ENCODE data around the gene ALDH3B1. TPM values are rescaled to one million over a fixed set of nuclear protein-coding genes. Genes with fewer than 3 reads are reported as not detected.

Gene ALDH3B1
- total RNA-seq, 2 experiments from 2014 or later: not detected

- Mint-ChIP-seq H3K27me3 (no peaks in the 10 kb centered on the region), H3K9me3 (ENCODE audit: low read depth) (no peaks in the 10 kb centered on the region), H3K36me3 (ENCODE audit: low read depth) (peaks cover 7% of the 10 kb centered on the region), H3K4me1 (peaks cover 28% of the 10 kb centered on the region), H3K4me3 (no peak overlapping the region), H3K27ac (no peak overlapping the region)
- DNase-seq (no peak), ATAC-seq (no peak)
- ChIA-PET POLR2A (no interaction called here), CTCF (no interaction called here)
- intact Hi-C loops (cut with DNase I, micrococcal nuclease): loop anchor here (5.0 to 10.0 kb wide), 3 partner anchors 38 to 757 kb away; partner anchors contain the start of gene TCIRG1 (in 1 of the 2)
These were observed 10.4 kb upstream of the ALDH3B1 start for GRCh38 chr11:67999704-68000103.

GRCh38 chr11:68002575-68002937 is 7.6 kb upstream of the ALDH3B1 start:
- ChIA-PET CTCF (interaction anchor here (0.8 to 0.9 kb wide), 2 partner anchors 8 to 47 kb away, joined by 3 to 4 read pairs; no protein-coding TSS in a partner anchor), POLR2A (no interaction called here)
- H3K4me1 Mint-ChIP-seq: peaks cover 22% of the 10 kb centered on the region
- no peaks in the 10 kb centered on the region for H3K36me3 Mint-ChIP-seq (ENCODE audit: low read depth)
- H3K27me3 Mint-ChIP-seq: no peaks in the 10 kb centered on the region
- ATAC-seq (no peak), DNase-seq (no peak)
- H3K9me3 Mint-ChIP-seq (ENCODE audit: low read depth): no peaks in the 10 kb centered on the region
- intact Hi-C loops (cut with DNase I, micrococcal nuclease): loop anchor here (2.0 to 10.0 kb wide), 4 partner anchors 35 to 760 kb away; partner anchors contain the start of genes KMT5B (in 1 of the 2) and TCIRG1 (in 1 of the 2)
- peak overlapping the region; percentile 68 for H3K4me3 Mint-ChIP-seq
- H3K27ac Mint-ChIP-seq: peak overlapping the region; percentile 51

DNA sequence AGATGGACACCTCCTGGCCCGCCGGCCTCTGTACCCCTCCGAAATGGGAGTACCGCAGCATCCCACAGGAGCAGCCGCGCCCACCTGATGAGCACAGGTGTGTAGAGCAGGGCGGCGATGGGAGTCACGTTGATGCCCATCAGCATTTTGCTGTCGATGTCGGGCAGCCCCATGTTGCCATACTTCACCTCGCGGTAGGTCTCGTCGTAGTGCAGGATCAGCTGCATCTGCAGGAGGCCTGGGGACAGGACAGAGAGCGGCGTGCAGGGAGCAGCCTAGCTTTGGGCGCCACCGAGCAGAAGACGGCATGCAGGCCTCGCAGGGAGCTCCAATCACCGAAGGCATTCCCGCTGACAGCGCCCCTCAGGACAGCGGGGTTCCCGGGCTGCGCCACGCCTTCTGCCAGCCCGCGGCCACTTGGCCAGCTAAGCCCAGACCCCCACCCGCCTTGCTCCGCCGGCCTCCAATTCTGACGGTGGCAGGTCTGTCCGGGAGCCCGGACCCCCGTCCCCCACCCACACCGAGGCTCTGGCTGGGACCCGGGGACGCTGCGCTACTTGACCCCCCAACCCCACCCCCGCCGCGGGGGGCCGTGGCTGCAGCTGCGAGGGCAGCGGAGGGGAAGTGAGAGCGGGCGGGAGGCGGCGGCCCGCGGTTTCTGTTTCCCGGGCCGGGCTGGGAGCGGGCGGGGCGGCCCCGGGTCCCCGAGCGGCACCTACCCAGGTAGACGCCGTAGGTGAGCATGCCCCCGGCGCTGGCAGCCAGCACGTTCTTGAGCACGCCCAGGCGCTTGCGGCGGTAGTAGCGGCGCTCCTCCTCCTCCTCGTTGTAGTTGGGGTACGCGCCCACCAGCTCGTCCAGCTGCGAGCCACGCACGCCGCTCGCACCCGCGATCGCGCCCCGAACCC is 6.9 kb upstream of the ALDH3B1 start:
- intact Hi-C loops (cut with DNase I, micrococcal nuclease): loop anchor here (2.0 to 10.0 kb wide), 4 partner anchors 34 to 761 kb away; partner anchors contain the start of genes KMT5B (in 1 of the 2) and TCIRG1 (in 1 of the 2)
- POLR2A ChIA-PET: no interaction called here
- peak overlapping the region; percentile 51 for H3K27ac Mint-ChIP-seq

GRCh38 chr11:68003846-68004550 is 6.1 kb upstream of the ALDH3B1 start, which contains the start of gene UNC93B1:
UNC93B1 (minus strand) TSS chr11:68004097; CDS start chr11:68004043, 54 bp downstream.
- H3K27me3 Mint-ChIP-seq: no peaks in the 10 kb centered on the region
- intact Hi-C loops (cut with DNase I, micrococcal nuclease): loop anchor here (1.0 to 10.0 kb wide), 7 partner anchors 26 to 762 kb away; partner anchors contain the start of genes TCIRG1 (in 2 of the 2), KMT5B (in 1 of the 2) and NDUFS8 (in 1 of the 2)
- H3K27ac Mint-ChIP-seq: peak within 1 kb of the TSS; percentile 66
- POLR2A ChIA-PET: no interaction called here
- no peaks in the 10 kb centered on the region for H3K36me3 Mint-ChIP-seq (ENCODE audit: low read depth)
- peak; percentile 93 for ATAC-seq
- no peaks in the 10 kb centered on the region for H3K9me3 Mint-ChIP-seq (ENCODE audit: low read depth)
- H3K4me3 Mint-ChIP-seq: peak within 1 kb of the TSS; percentile 73
- CTCF ChIA-PET: interaction anchor here (0.8 kb wide), 1 partner anchor 10 kb away, joined by 4 read pairs; no protein-coding TSS in a partner anchor
- peak; percentile 93 for DNase-seq
- H3K4me1 Mint-ChIP-seq: peaks cover 15% of the 10 kb centered on the region

More for the DNA sequence above, 6.9 kb upstream of the ALDH3B1 start:
- CTCF ChIA-PET: interaction anchor here (0.7 to 0.8 kb wide), 2 partner anchors 9 to 490 kb away, joined by 3 to 4 read pairs; no protein-coding TSS in a partner anchor
- Mint-ChIP-seq H3K4me3 (peak overlapping the region; percentile 73), H3K36me3 (ENCODE audit: low read depth) (no peaks in the 10 kb centered on the region), H3K27me3 (no peaks in the 10 kb centered on the region), H3K4me1 (peaks cover 17% of the 10 kb centered on the region), H3K9me3 (ENCODE audit: low read depth) (no peaks in the 10 kb centered on the region)
- ATAC-seq: peak; percentile 69
- peak; percentile 68 for DNase-seq

DNA sequence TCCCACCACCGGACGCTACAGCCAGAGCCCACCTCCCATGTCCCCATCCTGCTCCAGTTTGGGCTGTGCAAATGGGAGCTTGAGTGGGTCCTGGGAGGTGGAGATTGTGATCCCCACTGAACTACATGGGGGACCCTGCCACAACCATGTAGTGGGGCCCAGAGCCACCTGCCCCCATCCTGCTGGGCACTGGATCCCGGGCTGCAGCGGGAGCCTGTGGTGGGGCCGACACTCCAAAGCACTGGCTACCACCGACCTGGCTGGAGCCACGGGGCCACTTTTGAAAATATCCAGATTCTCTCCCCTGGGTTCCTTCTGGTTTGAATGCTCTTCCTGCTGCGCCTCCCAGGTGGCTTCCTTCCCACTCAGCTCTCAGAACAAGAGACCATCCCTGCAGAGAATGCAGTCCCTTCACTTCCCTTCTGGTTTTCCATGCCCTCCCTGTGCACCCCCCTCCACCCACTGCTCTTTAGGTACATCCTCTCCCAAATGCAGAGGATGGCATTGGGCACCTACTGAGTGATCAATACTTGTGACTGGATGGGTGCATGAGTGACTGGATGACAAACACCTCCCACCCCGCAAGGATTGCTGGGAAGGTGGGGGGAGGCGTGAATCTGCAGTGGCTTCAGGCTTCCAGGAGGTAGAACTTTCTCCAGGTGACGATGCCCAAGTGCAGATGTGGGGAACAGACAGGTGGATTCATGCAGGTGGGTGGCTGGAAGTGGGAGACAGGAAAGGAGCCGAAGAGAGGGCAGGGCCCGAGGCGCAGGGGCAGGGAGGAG is 5.4 kb upstream of the ALDH3B1 start:
- peaks cover 18% of the 10 kb centered on the region for H3K4me1 Mint-ChIP-seq
- POLR2A ChIA-PET: no interaction called here
- H3K27ac Mint-ChIP-seq: peak overlapping the region; percentile 66
- DNase-seq: no peak
- intact Hi-C loops (cut with DNase I, micrococcal nuclease): loop anchor here (1.0 to 10.0 kb wide), 6 partner anchors 26 to 762 kb away; partner anchors contain the start of genes TCIRG1 (in 2 of the 2) and NDUFS8 (in 1 of the 2)
- no peaks in the 10 kb centered on the region for H3K9me3 Mint-ChIP-seq (ENCODE audit: low read depth)
- no peaks in the 10 kb centered on the region for H3K27me3 Mint-ChIP-seq
- ATAC-seq: no peak
- CTCF ChIA-PET: interaction anchor here (0.8 kb wide), 1 partner anchor 10 kb away, joined by 4 read pairs; no protein-coding TSS in a partner anchor
- H3K4me3 Mint-ChIP-seq: peak overlapping the region; percentile 73
- H3K36me3 Mint-ChIP-seq (ENCODE audit: low read depth): no peaks in the 10 kb centered on the region

DNA sequence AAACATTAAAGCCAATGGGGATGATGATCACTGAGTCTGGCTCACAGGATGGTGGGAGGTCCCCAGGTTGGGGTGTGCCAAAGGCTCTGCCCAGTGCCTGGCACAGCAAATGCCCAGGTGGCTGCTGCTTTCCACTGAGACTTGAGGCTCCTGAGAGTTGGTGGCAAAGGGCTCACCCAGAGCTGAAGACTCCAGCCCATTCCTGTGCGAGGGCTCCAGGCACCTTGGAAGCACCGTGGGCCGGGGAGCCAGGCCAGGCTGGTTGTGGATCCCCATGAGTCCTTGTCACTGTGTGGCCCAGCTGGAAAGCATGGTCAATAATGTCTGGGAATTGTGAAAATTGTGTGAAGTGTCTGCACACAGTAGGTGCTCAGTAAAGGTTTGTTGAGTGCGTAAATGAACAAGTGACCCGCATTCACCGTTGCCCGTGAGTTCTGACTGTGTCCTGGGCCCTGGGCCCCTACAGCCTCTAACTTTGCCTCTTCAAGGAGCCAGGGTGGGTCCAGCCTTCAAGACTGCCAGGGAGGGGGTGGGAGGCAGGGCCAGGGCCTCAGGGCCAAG is 3.4 kb upstream of the ALDH3B1 start:
- no peaks in the 10 kb centered on the region for H3K36me3 Mint-ChIP-seq (ENCODE audit: low read depth)
- no peaks in the 10 kb centered on the region for H3K9me3 Mint-ChIP-seq (ENCODE audit: low read depth)
- ChIA-PET CTCF (no interaction called here), POLR2A (no interaction called here)
- DNase-seq (no peak), ATAC-seq (no peak)
- no peaks in the 10 kb centered on the region for H3K27me3 Mint-ChIP-seq
- intact Hi-C loops (cut with DNase I, micrococcal nuclease): loop anchor here in 1 of 2 experiments (10.0 kb wide), 1 partner anchor 198 kb away; no protein-coding TSS in a partner anchor
- no peak overlapping the region for H3K4me3 Mint-ChIP-seq
- no peak overlapping the region for H3K27ac Mint-ChIP-seq
- H3K4me1 Mint-ChIP-seq: peaks cover 18% of the 10 kb centered on the region

DNA sequence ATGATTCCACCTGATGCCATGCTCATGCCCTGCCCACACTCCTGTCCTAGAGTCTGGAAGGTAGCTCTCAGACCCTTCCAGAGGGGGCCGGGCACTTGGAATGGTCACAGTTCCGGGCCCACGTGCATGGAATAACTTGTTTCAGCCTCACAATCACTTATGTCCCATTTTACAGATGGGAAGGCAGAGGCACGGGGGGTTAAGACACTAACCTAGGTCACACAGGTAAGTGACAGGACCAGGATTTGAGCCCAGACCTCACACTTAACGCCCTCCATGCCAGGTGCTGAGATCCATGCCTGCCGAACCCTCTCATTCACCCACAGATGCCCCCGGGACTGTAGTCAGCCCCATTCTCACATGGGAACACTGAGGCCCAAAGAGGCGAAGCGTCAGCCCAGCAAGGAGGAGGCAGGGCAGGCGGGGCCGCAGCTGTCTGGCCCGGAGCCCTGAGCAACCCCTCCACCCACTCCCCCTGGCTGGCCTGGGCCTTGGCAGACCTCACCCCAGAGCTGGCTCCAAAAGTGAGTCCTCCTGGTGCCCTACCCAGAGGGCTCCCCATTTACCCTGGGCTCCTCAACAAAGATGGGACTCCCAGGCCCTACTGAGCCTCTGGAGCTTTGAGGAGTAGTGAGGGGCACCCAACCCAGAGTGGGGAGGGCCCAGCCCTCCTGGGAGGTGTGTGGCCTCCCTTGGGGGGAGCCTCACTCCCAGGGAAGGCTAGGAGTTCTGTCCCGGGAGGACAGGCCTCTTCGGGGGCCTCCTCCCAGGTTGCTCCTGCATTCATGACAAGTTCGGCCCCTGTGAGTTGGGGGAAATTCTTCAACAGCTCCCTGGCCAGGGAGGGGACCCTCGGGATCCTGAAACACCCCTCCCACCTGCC is 2.4 kb upstream of the ALDH3B1 start:
- DNase-seq (no peak), ATAC-seq (no peak)
- POLR2A ChIA-PET: no interaction called here
- H3K4me1 Mint-ChIP-seq: peaks cover 15% of the 10 kb centered on the region
- CTCF ChIA-PET: no interaction called here
- H3K27me3 Mint-ChIP-seq: no peaks in the 10 kb centered on the region
- no peaks in the 10 kb centered on the region for H3K9me3 Mint-ChIP-seq (ENCODE audit: low read depth)
- H3K36me3 Mint-ChIP-seq (ENCODE audit: low read depth): no peaks in the 10 kb centered on the region
- no peak overlapping the region for H3K4me3 Mint-ChIP-seq
- intact Hi-C loops (cut with DNase I, micrococcal nuclease): loop anchor here (2.0 to 10.0 kb wide), 2 partner anchors 197 to 199 kb away; no protein-coding TSS in a partner anchor
- no peak overlapping the region for H3K27ac Mint-ChIP-seq

DNA sequence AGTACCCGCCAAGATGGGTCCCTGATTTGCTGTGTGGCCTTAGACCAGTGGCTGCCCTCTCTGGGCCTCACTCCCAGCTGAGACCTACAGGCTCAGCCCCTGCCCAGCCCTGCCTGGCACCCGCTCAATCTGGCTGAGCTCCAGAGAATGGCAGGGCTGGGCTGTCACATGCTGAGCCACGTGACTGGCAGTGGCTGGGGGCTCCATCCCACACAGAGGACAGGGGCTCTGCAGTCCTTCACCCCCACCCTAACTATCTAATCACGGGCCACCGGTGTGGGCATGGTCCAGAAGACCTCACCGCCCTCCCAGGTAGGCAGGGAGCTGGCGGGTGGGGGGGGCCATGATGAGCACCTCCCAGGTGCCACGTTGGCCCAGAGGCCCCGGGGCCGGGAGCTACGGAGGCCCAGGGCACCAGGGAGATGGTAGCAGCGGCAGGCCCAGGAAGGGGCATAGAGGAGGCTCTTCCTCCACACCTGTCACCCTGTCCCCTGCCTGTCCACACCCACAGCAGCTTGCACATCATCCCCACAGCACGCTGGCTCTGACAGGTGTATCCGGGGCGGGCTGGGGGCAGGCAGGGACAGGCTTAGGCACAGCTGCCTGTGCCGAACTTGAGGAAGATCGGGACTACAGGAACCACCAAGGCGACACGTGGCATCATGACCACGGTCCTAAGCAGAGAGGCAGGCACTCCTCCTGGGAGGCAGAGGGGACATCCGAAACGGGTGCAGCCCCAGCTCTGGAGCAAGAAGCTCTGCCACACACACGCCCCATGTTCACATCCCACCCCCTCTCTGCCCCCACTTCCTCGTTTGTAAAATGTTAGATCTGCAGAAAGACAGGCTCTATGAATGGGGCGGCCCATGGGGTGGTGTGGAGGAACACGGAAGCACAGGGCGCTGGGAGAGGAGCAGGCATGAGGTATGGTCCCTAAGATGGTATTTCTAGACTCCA is 1.5 kb upstream of the ALDH3B1 start:
- Mint-ChIP-seq H3K27ac (no peak overlapping the region), H3K27me3 (no peaks in the 10 kb centered on the region), H3K36me3 (ENCODE audit: low read depth) (no peaks in the 10 kb centered on the region), H3K4me1 (peaks cover 13% of the 10 kb centered on the region), H3K4me3 (no peak overlapping the region), H3K9me3 (ENCODE audit: low read depth) (no peaks in the 10 kb centered on the region)
- no peak for DNase-seq
- ChIA-PET POLR2A (no interaction called here), CTCF (no interaction called here)
- ATAC-seq: no peak
- intact Hi-C loops (cut with DNase I, micrococcal nuclease): loop anchor here (2.0 to 10.0 kb wide), 2 partner anchors 196 to 198 kb away; no protein-coding TSS in a partner anchor

Measured in activated CD4-positive, alpha-beta T cell treated with anti-CD3 and anti-CD28 coated beads for 36 hours (primary cell).